Measurements from ENCODE around the gene DUSP1. TPM values are rescaled to one million over a fixed set of nuclear protein-coding genes. Genes with fewer than 3 reads are reported as not detected.

The DUSP1 gene
- total and polyA plus RNA-seq, 10 of the 15 experiments (the other 5 are each of a cell fraction or from before 2014, with no cell fraction given): 1.4 to 6.2 (median 3.9) TPM

- TF ChIP-seq CUX1 (IDR thresholded peaks at IDR 0.05; ENCODE audit: insufficient replicate concordance, low read depth, low read length) (no peak), SREBF1 (IDR thresholded peaks at IDR 0.05; ENCODE audit: low read length) (no peak)
Observed at GRCh38 chr5:172751761-172752510, 19.1 kb downstream of the DUSP1 start (continued).

GRCh38 chr5:172749881-172750633 lies 20.9 kb downstream of the DUSP1 start:
- no TSS peak for BruUV-seq (replicated peaks)
- no peak for ATAC-seq
- in situ Hi-C loops (cut with MboI): no loop called here
- Histone ChIP-seq H3K4me1 (ENCODE audit: control insufficient read depth, insufficient read depth, low read length) (no peaks in the 10 kb centered on the region), H3K27ac (ENCODE audit: control insufficient read depth, insufficient read depth) (no peak overlapping the region), H3K4me2 (ENCODE audit: control insufficient read depth, insufficient read depth) (no peak overlapping the region), H3K36me3 (ENCODE audit: control insufficient read depth in 2 of 2, insufficient read depth in 2 of 2, low read length in 1 of 2) (no peaks in the 10 kb centered on the region), H3K9ac (ENCODE audit: control insufficient read depth, insufficient read depth, low read length) (no peak overlapping the region), H3K27me3 (replicated peaks in 1 of 2; ENCODE audit: control insufficient read depth in 2 of 2, insufficient read depth in 2 of 2, low read length in 1 of 2) (no peaks in the 10 kb centered on the region), H3K9me3 (replicated peaks; ENCODE audit: control insufficient read depth, insufficient read depth, low read length) (no peaks in the 10 kb centered on the region; the same call in 2 of the 3 replicates), H2AFZ (ENCODE audit: control insufficient read depth, low read depth, low read length) (no peak overlapping the region), H3K79me2 (ENCODE audit: control insufficient read depth, insufficient read depth, low read length) (no peaks in the 10 kb centered on the region), H3K4me3 (no peak overlapping the region), H4K20me1 (ENCODE audit: control insufficient read depth, insufficient read depth) (no peaks in the 10 kb centered on the region)
- FAIRE-seq: no peak
- intact Hi-C loops (cut with micrococcal nuclease; ENCODE audit: unreplicated experiment): no loop called here
- ChIA-PET CTCF (no interaction called here), POLR2A (no interaction called here), SMC1A (ENCODE audit: uncharacterized antibody, unreplicated experiment) (interaction anchor here (0.6 to 1.1 kb wide), 2 partner anchors 67 to 183 kb away, joined by 3 read pairs; no protein-coding TSS in a partner anchor), RAD21 (ENCODE audit: unreplicated experiment) (no interaction called here)
- WGBS (ENCODE audit: insufficient coverage, insufficient replicate concordance, low lambda C conversion rate, missing lambda C conversion rate): 67% methylated on average over 19 of the region's 19 CpGs
- DNase-seq (ENCODE audit: low read depth, low spot score): no peak
- TF ChIP-seq CUX1 (IDR thresholded peaks at IDR 0.05; ENCODE audit: insufficient replicate concordance, low read depth, low read length) (no peak), BACH1 (IDR thresholded peaks at IDR 0.05; ENCODE audit: borderline replicate concordance) (no peak), ZNF384 (IDR thresholded peaks at IDR 0.05; ENCODE audit: borderline replicate concordance, low read depth, low read length) (no peak), TBL1XR1 (IDR thresholded peaks at IDR 0.05; ENCODE audit: low read depth, low read length) (no peak), EGR1 (IDR thresholded peaks at IDR 0.05; ENCODE audit: borderline replicate concordance in 1 of 2, low read depth in 2 of 2, low read length in 2 of 2) (no peak), GATAD2B (conservative IDR thresholded peaks at IDR 0.05; ENCODE audit: low read depth) (no peak), WRNIP1 (IDR thresholded peaks at IDR 0.05; ENCODE audit: borderline replicate concordance, low read depth, low read length) (no peak), PAX8 (IDR thresholded peaks at IDR 0.05) (no peak)

Data from GM12878 (cell line).